ENCODE results near the gene SPDL1. TPM values are rescaled to one million over a fixed set of nuclear protein-coding genes. Genes with fewer than 3 reads are reported as not detected.

Gene SPDL1
- total and polyA plus RNA-seq, 9 donors = 4.1 to 10.4 (median 7.2) TPM

DNA sequence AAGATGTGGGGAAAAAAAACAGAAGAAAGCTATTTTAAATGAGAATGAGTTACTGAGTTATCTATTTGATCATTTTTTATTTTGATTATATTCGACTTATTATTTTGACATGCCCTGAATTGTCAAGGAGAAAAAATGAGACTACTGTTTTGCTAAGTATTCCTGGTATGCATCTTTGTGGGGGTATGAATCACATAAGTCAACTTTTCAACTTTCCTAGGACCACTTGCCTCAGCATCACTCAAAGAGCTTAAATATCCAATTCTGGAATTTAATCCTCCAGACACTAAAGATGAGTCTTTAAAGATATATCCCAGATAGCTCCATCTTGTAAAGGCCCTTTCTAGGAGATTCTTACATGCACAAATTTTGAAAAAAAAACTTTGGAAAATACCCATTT lies 17.4 kb upstream of the SPDL1 start:
- Histone ChIP-seq H3K36me3 (no peaks in the 10 kb centered on the region), H3K4me3 (no peak overlapping the region), H3K27me3 (no peaks in the 10 kb centered on the region), H3K9me3 (no peaks in the 10 kb centered on the region), H3K4me1 (ENCODE audit: insufficient read depth) (no peaks in the 10 kb centered on the region), H3K27ac (no peak overlapping the region)
- WGBS, 3 donors = 11 to 50% (median 47%) methylated on average over 1 of the region's 1 CpG
- intact Hi-C loops (cut with DNase I) = no loop called here
- DNase-seq = no peak
- no peak for TF ChIP-seq POLR2A (IDR thresholded peaks at IDR 0.05)
- TF ChIP-seq, protein P1, sequence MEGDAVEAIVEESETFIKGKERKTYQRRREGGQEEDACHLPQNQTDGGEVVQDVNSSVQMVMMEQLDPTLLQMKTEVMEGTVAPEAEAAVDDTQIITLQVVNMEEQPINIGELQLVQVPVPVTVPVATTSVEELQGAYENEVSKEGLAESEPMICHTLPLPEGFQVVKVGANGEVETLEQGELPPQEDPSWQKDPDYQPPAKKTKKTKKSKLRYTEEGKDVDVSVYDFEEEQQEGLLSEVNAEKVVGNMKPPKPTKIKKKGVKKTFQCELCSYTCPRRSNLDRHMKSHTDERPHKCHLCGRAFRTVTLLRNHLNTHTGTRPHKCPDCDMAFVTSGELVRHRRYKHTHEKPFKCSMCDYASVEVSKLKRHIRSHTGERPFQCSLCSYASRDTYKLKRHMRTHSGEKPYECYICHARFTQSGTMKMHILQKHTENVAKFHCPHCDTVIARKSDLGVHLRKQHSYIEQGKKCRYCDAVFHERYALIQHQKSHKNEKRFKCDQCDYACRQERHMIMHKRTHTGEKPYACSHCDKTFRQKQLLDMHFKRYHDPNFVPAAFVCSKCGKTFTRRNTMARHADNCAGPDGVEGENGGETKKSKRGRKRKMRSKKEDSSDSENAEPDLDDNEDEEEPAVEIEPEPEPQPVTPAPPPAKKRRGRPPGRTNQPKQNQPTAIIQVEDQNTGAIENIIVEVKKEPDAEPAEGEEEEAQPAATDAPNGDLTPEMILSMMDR (IDR thresholded peaks at IDR 0.05) = no peak
- TF ChIP-seq EP300 (IDR thresholded peaks at IDR 0.05) = no peak

DNA sequence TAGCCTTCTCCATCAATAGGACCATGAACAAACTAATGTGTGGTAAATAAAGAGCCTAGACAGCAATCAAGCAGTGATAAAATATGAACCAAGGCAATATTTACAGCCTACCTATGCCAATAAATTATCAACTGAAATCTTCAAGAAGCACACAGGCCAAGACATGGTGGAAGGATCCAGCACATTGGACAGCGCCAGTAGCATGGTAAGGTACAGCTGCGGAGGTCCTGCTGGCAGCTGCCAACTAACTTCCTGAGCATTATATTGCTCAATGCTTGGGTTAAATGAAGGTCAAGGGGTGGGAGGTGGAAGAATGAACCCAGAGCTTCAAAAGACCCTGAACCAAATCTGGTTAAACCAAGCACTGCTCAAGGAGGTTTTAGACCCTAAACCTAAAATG lies 16.5 kb upstream of the SPDL1 start:
- TF ChIP-seq POLR2A (IDR thresholded peaks at IDR 0.05) (no peak), EP300 (IDR thresholded peaks at IDR 0.05) (no peak)
- TF ChIP-seq, protein P1 (IDR thresholded peaks at IDR 0.05) = no peak
- Histone ChIP-seq H3K36me3 (no peaks in the 10 kb centered on the region), H3K27ac (no peak overlapping the region), H3K4me3 (no peak overlapping the region), H3K9me3 (no peaks in the 10 kb centered on the region), H3K27me3 (no peaks in the 10 kb centered on the region), H3K4me1 (ENCODE audit: insufficient read depth) (no peaks in the 10 kb centered on the region)
- intact Hi-C loops (cut with DNase I) = no loop called here
- 44 to 60% (median 50%) methylated on average over 2 of the region's 2 CpGs for WGBS, 3 donors
- no peak for DNase-seq

DNA sequence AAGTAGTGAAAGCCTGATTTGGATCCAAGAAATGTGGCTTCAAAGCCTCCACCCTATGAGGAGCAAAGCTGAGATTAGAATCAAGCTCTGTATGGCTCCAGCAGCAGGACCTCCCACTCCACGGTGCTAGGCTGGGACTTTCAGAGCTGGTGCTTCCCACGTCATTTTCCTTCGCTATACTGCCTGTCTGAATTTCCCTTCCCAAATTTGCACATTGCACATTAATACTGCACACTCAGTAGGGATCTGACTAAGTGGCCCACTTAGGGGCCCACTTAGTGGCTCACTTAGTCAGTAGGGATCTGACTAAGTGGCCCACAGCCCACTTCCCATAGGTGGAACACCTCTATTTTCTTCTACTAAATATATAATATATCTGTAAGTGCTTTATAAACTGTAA lies 14.1 kb upstream of the SPDL1 start:
- Histone ChIP-seq H3K27me3 (no peaks in the 10 kb centered on the region), H3K9me3 (no peaks in the 10 kb centered on the region), H3K4me1 (ENCODE audit: insufficient read depth) (no peaks in the 10 kb centered on the region), H3K36me3 (no peaks in the 10 kb centered on the region), H3K4me3 (no peak overlapping the region), H3K27ac (no peak overlapping the region)
- TF ChIP-seq POLR2A (IDR thresholded peaks at IDR 0.05) = no peak
- TF ChIP-seq, protein P1 (IDR thresholded peaks at IDR 0.05) = no peak
- TF ChIP-seq EP300 (IDR thresholded peaks at IDR 0.05) = no peak
- intact Hi-C loops (cut with DNase I) = no loop called here
- DNase-seq = no peak
- 70 to 89% (median 84%) methylated on average over 3 of the region's 3 CpGs for WGBS, 3 donors

DNA sequence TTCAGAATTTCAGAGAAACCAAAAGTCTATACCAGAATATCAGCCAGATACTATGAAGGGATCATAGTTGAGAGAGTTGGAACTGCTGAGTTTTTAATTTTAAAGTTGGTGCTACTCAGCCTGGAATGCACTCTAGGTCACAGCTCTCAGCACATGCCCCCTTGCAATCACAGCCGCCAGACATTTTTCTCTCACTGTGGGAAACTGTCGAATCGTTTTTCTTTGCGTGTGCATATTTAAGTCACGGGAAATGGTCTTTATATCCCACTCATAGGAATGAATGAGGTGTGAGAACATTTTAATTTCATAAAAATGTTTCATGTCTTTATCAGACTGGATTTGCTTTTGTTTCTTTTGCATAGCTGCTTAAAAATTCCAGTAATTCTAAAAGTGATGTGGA lies 12.2 kb upstream of the SPDL1 start:
- Histone ChIP-seq H3K27ac (no peak overlapping the region), H3K4me1 (ENCODE audit: insufficient read depth) (no peaks in the 10 kb centered on the region), H3K36me3 (no peaks in the 10 kb centered on the region), H3K9me3 (no peaks in the 10 kb centered on the region), H3K4me3 (no peak overlapping the region), H3K27me3 (no peaks in the 10 kb centered on the region)
- WGBS, 3 donors = 33 to 67% (median 37%) methylated on average over 5 of the region's 5 CpGs
- DNase-seq = no peak
- intact Hi-C loops (cut with DNase I) = loop anchor here in 1 of 4 donors (10.0 kb wide), 1 partner anchor 587 kb away; no protein-coding TSS in a partner anchor
- no peak for TF ChIP-seq EP300 (IDR thresholded peaks at IDR 0.05)
- TF ChIP-seq, protein P1 (IDR thresholded peaks at IDR 0.05) = no peak
- no peak for TF ChIP-seq POLR2A (IDR thresholded peaks at IDR 0.05)

All from ovary (tissue), 9 donors.